Measurements from ENCODE around the gene DNAJC5. TPM values are rescaled to one million over a fixed set of nuclear protein-coding genes. Genes with fewer than 3 reads are reported as not detected.

DNAJC5 gene
- total and polyA plus RNA-seq, 2 experiments from 2014 or later = 7.1 to 33.5 TPM

DNA sequence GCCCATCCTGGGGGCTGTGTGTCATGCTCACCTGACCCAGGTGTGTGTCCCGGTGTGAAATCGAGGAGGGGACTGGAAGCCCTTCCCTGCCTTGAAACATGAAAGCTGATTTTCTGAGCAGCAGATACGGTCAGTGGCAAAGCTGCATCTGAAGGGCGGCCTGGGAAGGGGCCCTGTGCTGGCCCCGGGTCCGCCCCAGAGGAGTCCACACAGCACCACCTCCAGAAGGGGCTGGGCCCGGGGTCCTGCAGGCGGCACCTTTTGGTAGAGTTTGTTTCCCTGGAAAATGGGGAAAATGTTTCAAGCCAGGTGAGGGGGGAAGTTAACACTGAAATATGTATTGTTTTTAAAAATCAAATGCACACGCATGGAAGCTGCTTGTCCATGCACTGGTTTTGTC, 40.5 kb downstream of the DNAJC5 start (continued):
- TF ChIP-seq, protein P1, sequence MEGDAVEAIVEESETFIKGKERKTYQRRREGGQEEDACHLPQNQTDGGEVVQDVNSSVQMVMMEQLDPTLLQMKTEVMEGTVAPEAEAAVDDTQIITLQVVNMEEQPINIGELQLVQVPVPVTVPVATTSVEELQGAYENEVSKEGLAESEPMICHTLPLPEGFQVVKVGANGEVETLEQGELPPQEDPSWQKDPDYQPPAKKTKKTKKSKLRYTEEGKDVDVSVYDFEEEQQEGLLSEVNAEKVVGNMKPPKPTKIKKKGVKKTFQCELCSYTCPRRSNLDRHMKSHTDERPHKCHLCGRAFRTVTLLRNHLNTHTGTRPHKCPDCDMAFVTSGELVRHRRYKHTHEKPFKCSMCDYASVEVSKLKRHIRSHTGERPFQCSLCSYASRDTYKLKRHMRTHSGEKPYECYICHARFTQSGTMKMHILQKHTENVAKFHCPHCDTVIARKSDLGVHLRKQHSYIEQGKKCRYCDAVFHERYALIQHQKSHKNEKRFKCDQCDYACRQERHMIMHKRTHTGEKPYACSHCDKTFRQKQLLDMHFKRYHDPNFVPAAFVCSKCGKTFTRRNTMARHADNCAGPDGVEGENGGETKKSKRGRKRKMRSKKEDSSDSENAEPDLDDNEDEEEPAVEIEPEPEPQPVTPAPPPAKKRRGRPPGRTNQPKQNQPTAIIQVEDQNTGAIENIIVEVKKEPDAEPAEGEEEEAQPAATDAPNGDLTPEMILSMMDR (conservative IDR thresholded peaks at IDR 0.05; ENCODE audit: low read depth in 2 of 2) = no peak
- TF ChIP-seq CREB1 (CRISPR knock-in tag; IDR thresholded peaks at IDR 0.05; ENCODE audit: low read depth) (no peak), EZH2phosphoT487 (IDR thresholded peaks at IDR 0.05; ENCODE audit: unreplicated experiment) (no peak)
- TF ChIP-seq, protein P2, sequence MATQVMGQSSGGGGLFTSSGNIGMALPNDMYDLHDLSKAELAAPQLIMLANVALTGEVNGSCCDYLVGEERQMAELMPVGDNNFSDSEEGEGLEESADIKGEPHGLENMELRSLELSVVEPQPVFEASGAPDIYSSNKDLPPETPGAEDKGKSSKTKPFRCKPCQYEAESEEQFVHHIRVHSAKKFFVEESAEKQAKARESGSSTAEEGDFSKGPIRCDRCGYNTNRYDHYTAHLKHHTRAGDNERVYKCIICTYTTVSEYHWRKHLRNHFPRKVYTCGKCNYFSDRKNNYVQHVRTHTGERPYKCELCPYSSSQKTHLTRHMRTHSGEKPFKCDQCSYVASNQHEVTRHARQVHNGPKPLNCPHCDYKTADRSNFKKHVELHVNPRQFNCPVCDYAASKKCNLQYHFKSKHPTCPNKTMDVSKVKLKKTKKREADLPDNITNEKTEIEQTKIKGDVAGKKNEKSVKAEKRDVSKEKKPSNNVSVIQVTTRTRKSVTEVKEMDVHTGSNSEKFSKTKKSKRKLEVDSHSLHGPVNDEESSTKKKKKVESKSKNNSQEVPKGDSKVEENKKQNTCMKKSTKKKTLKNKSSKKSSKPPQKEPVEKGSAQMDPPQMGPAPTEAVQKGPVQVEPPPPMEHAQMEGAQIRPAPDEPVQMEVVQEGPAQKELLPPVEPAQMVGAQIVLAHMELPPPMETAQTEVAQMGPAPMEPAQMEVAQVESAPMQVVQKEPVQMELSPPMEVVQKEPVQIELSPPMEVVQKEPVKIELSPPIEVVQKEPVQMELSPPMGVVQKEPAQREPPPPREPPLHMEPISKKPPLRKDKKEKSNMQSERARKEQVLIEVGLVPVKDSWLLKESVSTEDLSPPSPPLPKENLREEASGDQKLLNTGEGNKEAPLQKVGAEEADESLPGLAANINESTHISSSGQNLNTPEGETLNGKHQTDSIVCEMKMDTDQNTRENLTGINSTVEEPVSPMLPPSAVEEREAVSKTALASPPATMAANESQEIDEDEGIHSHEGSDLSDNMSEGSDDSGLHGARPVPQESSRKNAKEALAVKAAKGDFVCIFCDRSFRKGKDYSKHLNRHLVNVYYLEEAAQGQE (IDR thresholded peaks at IDR 0.05; ENCODE audit: unreplicated experiment) = no peak

DNA sequence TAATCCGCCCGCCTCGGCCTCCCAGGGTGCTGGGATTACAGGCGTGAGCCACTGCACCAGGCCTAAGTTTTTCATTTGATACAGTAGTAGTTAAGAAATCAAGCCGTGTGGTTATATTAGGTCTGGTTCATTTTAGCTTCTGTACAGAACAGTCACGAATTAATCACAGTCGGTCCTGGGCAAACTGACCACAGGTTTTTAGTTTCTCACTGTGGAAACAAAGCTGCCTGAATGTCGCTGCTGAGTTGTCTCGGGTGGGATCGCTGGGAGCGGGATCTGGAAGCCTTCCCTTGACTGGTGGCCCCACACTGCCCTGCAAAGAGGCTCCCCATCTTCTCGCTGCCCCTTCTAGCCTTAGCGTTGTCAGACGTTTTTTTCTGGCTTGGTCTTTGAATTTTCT, 42.7 kb downstream of the DNAJC5 start:
- no peaks in the 10 kb centered on the region for H3K36me3 ChIP-seq (ENCODE audit: insufficient read depth)
- DNase-seq (ENCODE audit: low spot score) (no peak), ATAC-seq (no peak)
- Mint-ChIP-seq H3K4me1 (peaks cover 7% of the 10 kb centered on the region; the same call in 2 of the 3 replicates), H3K36me3 (ENCODE audit: low read depth) (peaks cover 13% of the 10 kb centered on the region; the same call in 2 of the 3 replicates), H3K27ac (no peak overlapping the region), H3K4me3 (peak overlapping the region; percentile 64; the same call in 2 of the 3 replicates), H3K27me3 (ENCODE audit: insufficient read depth, low read depth, poor library complexity) (peaks cover 15% of the 10 kb centered on the region), H3K9me3 (no peaks in the 10 kb centered on the region)
- H3K4me3 ChIP-seq = no peak overlapping the region
- no peaks in the 10 kb centered on the region for H3K79me2 ChIP-seq (replicated peaks; ENCODE audit: insufficient read depth)
- H2AFZ ChIP-seq = no peak overlapping the region
- H3K27me3 ChIP-seq (ENCODE audit: insufficient read depth) = no peaks in the 10 kb centered on the region
- H3F3A ChIP-seq (replicated peaks; ENCODE audit: low read depth) = peaks cover 33% of the 10 kb centered on the region
- peak overlapping the region; percentile 93; the same call in 1 of the 2 replicates for H3K4me2 ChIP-seq
- H4K20me1 ChIP-seq (replicated peaks; ENCODE audit: insufficient read depth) = no peaks in the 10 kb centered on the region; the same call in 1 of the 2 replicates
- H3K4me1 ChIP-seq (ENCODE audit: insufficient read depth) = peaks cover 5% of the 10 kb centered on the region; the same call in 1 of the 2 replicates
- TF ChIP-seq EZH2phosphoT487 (IDR thresholded peaks at IDR 0.05; ENCODE audit: unreplicated experiment) = no peak
- no peak for TF ChIP-seq ZNF114 (CRISPR knock-in tag; IDR thresholded peaks at IDR 0.05)
- no peak for TF ChIP-seq EZH2 (IDR thresholded peaks at IDR 0.05; ENCODE audit: low read depth, unreplicated experiment)
- no peak for TF ChIP-seq ZNF331 (CRISPR knock-in tag; IDR thresholded peaks at IDR 0.05; ENCODE audit: low read depth)
- TF ChIP-seq JUNB (IDR thresholded peaks at IDR 0.05; ENCODE audit: unreplicated experiment) = no peak
- TF ChIP-seq CREB1 (CRISPR knock-in tag; IDR thresholded peaks at IDR 0.05; ENCODE audit: low read depth) = no peak
- TF ChIP-seq, protein P3, sequence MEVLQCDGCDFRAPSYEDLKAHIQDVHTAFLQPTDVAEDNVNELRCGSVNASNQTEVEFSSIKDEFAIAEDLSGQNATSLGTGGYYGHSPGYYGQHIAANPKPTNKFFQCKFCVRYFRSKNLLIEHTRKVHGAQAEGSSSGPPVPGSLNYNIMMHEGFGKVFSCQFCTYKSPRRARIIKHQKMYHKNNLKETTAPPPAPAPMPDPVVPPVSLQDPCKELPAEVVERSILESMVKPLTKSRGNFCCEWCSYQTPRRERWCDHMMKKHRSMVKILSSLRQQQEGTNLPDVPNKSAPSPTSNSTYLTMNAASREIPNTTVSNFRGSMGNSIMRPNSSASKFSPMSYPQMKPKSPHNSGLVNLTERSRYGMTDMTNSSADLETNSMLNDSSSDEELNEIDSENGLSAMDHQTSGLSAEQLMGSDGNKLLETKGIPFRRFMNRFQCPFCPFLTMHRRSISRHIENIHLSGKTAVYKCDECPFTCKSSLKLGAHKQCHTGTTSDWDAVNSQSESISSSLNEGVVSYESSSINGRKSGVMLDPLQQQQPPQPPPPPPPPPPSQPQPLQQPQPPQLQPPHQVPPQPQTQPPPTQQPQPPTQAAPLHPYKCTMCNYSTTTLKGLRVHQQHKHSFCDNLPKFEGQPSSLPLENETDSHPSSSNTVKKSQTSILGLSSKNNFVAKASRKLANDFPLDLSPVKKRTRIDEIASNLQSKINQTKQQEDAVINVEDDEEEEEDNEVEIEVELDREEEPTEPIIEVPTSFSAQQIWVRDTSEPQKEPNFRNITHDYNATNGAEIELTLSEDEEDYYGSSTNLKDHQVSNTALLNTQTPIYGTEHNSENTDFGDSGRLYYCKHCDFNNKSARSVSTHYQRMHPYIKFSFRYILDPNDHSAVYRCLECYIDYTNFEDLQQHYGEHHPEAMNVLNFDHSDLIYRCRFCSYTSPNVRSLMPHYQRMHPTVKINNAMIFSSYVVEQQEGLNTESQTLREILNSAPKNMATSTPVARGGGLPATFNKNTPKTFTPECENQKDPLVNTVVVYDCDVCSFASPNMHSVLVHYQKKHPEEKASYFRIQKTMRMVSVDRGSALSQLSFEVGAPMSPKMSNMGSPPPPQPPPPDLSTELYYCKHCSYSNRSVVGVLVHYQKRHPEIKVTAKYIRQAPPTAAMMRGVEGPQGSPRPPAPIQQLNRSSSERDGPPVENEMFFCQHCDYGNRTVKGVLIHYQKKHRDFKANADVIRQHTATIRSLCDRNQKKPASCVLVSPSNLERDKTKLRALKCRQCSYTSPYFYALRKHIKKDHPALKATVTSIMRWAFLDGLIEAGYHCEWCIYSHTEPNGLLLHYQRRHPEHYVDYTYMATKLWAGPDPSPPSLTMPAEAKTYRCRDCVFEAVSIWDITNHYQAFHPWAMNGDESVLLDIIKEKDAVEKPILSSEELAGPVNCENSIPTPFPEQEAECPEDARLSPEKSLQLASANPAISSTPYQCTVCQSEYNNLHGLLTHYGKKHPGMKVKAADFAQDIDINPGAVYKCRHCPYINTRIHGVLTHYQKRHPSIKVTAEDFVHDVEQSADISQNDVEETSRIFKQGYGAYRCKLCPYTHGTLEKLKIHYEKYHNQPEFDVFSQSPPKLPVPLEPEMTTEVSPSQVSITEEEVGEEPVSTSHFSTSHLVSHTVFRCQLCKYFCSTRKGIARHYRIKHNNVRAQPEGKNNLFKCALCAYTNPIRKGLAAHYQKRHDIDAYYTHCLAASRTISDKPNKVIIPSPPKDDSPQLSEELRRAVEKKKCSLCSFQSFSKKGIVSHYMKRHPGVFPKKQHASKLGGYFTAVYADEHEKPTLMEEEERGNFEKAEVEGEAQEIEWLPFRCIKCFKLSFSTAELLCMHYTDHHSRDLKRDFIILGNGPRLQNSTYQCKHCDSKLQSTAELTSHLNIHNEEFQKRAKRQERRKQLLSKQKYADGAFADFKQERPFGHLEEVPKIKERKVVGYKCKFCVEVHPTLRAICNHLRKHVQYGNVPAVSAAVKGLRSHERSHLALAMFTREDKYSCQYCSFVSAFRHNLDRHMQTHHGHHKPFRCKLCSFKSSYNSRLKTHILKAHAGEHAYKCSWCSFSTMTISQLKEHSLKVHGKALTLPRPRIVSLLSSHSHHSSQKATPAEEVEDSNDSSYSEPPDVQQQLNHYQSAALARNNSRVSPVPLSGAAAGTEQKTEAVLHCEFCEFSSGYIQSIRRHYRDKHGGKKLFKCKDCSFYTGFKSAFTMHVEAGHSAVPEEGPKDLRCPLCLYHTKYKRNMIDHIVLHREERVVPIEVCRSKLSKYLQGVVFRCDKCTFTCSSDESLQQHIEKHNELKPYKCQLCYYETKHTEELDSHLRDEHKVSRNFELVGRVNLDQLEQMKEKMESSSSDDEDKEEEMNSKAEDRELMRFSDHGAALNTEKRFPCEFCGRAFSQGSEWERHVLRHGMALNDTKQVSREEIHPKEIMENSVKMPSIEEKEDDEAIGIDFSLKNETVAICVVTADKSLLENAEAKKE (CRISPR knock-in tag; IDR thresholded peaks at IDR 0.05) = no peak
- TF ChIP-seq NANOG (IDR thresholded peaks at IDR 0.05; ENCODE audit: borderline replicate concordance) = no peak
- no peaks in the 10 kb centered on the region for H3K9me2 ChIP-seq (ENCODE audit: insufficient read depth)
- H3K27ac ChIP-seq (ENCODE audit: low read depth) = no peak overlapping the region; the same call in 1 of the 2 replicates
